Neural progenitor cell (in vitro differentiated cells): ENCODE measurements around the gene SMYD2.

Experiments
- CTCF ChIP-seq: fragments of 200-600 bp; sonication (generic); IDR thresholded peaks from 2 replicates; pipeline ENCODE4 v1.5.1; 2017; ENCODE audit warnings: antibody characterized with exemption, mild to moderate bottlenecking
- EZH2phosphoT487 ChIP-seq: fragments of 200-600 bp; sonication (generic); IDR thresholded peaks from 2 replicates; pipeline ENCODE4 v1.6.1; 2017; ENCODE audit warnings: antibody characterized with exemption

DNA sequence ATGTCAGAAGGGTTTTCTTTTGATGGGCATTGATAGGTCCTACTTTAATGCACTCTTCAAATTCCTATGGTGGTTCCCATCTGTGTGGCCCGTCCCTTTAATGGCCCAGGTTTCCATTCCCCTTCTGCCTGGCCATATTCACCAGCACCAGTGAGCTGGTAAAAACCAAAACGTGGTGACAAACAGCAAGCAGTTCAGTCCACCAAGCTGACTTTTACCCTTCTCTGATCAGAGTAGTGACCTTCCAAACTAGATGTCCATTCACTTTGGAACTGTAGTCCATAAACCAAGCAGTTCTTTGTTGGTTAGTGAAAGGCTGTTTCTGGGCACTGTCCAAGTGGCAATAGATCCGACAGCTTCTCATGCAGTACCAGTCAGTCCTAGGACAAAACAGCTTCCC is 60.5 kb downstream of the SMYD2 start:
- no peak for TF ChIP-seq CTCF
- no peak for TF ChIP-seq EZH2phosphoT487
